Amygdala (tissue), 56 donors: ENCODE results near the gene ADGRG3.

Source experiments
- DNase-seq, 56 donors: peaks; one replicate each; lab custom pipeline; 2025; lab: John Stamatoyannopoulos, UW

ADGRG3 gene

DNA sequence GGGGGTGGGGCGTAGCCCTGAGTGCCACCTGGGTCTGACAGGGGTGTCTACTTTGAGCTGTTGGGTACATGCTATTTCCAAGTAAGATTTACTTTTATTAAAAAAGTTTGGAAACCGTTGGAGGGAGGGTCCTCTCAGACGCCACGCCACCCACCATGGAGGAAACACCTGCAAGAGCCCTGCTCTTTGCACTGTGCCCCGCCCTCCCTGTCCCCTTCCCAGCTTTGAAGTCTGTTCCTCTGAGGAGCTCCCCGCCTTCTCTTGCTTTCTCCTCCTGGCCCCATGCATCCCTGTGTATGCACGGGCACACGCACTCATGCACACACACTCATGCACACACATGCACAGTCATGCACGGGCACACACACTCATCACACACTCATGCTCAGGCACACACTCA lies 24.2 kb upstream of the ADGRG3 start:
- no peak for DNase-seq

DNA sequence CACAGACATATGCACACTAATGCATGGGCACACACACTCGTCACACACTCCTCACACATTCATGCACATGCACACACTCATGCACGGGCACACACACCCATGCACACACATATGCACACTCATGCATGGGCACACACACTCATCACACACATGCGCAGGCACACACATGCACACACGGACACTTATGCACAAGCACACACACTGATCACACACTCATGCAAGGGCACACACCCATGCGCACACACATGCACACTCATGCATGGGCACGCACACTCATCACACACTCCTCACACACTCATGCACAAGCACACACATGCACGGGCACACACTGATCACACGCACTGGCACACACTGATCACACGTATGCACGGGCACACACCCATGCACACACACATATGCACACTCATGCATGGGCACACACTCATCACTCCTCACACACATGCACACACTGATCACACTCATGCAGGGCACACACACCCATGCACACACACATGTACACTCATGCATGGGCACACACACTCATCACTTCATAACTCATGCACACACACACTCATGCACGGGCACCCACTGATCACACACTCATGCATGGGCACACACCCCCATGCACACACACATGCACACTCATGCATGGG lies 23.6 kb upstream of the ADGRG3 start:
- DNase-seq, result no peak

DNA sequence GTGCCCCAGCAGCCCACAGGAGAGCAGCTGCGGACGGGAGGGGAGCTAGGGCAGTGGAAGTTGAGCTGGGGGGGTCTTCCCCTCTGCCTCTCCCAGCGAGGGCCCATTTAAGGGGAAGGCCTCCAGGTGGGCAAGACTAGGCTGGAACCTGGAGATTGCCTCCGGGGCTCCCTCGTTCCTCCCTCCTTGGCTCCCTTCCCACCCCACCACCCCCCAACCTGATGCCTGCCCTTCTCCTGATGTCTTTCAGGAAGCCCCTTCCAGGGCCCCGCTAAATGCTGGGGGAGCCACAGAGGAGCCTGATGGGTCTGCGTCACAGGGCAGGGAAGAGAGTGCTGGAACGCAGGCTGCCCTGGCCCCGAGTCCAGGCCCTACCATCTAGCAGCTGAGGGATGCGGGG lies 22.9 kb upstream of the ADGRG3 start:
- no peak for DNase-seq

DNA sequence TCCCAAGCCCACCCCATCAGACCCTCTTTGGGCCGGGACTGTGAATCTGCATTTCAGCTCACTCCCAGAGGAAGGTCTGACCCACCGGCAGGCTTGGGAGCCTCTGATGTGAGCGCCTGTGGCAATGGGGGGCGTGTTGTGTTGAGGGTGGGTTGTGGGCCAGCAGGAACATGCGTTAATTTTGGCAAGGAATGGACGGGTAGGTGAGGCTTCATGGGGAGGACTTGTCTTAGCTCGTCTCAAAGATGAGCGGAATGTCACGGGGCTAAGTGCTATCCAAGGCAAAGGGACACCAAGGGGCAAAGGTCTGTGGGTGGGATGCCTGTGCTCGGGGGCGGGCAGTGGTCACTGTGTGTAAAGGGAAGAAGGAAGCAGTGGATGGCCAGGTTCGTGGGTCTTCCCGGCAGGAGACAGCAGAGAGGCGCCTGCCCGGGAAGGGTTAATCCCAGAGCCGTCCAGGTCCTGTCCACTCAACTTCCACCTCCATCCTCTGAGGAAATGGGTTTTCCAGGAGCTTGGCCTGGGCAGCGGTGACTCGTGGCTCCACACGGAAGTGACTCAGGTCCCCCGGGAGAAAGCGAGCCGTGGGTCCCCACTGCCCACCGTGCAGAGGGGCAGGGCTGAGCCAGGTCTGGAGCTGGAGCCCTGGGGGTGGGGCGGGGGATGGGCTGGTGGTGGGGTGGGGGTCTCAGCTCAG lies 22.3 kb upstream of the ADGRG3 start:
- no peak for DNase-seq

DNA sequence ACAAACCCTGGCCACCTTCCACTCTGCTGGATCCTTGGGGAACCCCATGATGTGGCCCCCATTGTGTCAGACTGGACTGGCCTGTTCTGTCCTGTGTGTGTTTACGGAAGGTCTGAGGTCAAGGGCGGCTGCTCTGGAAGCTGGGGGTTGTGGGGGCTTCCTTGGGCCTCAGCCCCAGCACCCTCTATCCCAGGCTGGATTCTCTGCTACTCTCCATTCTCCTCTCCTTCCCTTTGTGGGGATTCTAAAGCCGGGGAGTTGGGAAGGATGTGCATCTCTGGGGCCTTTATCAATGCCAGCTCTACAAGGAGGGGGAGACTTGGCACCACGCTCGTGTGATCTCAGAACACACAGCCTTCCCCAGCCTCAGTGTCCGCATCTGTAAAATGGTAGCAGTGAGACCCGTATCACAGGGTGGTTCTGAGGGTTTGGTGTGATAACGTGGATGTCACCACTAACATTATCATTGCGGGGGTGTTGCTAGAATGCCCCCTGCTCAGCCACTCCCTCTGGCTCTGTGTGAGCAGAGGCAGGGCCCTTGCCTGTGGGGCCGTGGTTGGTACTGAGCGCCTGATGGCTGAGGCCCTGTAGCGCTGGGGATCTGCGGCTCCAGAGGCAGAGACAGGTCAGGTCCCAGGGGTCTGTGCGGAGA lies 21.6 kb upstream of the ADGRG3 start:
- DNase-seq, result no peak

DNA sequence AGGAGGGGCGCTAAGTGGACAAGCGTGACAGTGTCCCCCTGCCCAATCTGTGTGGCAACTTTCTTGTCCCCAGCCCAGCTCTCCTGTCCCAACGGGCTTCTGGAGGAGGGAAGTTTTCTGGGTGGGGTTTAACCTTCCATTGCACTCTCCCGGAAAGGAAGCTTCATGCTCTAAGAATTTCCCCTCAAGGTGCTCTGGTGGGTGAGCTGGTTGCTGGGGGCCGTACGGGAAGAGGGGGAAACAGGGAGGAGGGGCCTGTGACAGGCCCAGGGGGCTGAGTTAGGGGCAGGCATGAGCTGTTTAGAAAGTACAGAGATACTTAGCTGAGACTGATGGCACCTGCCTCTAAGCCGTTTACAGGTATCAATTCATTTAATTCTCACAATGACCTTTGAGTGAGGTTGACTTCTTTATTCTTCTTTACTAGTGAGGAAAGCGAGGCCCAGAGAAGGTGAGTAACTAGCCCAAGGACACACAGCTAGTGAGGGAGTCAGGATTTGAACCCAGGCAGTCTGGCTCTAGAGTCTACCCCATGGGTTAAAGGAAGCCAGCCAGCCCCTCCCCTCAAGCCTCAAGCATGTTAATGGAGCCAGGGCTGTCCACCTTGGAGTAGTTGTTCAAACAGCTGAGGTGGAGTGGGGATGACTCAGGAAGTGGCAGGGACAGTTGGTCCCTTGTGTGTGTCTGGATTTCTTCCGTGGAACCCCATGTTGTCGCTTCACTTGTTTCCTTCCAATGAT lies 20.8 kb upstream of the ADGRG3 start:
- DNase-seq, result no peak

DNA sequence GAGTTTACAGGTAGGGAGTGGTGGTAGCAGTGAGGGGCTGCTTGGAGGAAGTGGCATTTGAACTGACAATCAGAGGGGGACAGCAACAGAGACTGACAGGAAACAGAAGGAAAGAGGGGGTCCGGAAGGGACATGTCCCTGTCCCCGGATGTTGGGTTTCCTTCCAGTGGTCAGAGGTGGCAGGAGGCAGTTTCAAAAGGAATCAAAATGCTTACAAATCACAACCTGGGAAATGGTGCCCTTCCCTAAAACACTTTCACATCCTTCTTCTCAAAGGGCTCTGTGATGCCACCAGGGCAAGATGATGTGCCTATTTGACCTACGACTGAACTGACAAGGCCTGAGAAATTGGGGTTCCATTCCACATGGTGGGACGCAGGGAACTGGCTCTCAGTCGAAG lies 20.0 kb upstream of the ADGRG3 start:
- peak in 3 of 56 donors; percentile 19 to 38 (median 20) for DNase-seq

DNA sequence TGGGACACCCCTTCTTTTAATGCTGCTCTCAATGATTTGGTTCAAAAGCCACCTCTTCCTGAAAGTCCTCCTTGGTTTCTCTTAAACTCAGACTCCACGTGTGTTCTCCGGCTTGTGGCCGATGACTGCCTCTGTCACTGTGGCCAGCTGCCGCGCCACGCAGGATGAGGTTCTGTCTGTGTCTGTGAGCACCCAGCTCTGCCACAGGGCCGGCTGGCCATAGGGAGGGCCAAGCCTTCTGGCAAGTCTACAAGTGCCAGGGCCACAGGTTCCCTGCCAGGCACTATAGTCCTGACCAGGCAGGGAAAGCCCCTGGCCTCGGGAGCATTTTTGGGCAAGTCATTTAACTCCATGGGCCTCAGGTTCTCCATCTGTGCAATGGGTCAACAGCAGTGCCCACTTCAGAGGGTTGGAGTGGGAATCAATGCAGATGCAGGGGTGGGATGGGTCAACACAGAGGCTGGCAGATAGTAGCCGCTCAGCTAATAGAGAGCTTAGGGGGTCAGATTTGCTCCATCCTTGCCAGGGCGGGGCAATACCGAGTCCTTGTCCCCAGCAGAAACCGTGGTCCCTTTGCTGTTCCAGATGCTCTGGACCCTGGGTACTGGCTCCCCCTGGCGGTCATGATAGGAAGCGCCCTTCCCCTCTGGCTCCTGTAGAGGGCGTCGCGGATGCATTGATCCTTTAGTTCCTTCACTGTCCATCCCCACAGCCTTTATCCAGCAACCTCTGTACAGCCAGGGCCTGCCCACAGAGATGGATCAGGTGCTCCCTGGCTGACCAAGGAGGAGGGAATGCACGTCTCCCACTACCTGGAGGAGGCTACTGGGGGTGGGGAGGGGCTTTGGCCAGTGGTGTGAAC lies 19.3 kb upstream of the ADGRG3 start:
- DNase-seq, result peak in 49 of 56 donors; percentile 26 to 91 (median 61)

DNA sequence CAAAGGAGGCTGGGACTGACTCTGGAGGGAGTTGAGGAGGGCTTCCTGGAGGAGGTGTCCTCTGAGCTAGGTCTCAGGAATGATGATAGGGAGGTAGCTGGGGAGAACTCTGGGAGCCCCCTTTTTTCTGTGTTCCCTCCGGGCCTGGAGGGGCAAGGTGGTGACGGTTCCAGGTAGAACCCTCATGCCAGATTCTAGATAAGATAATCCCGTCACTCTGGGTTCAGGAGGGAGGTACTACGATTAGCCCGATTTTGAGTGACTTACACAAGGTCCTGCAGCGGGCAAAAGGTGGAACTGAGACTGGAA lies 18.7 kb upstream of the ADGRG3 start:
- no peak for DNase-seq

DNA sequence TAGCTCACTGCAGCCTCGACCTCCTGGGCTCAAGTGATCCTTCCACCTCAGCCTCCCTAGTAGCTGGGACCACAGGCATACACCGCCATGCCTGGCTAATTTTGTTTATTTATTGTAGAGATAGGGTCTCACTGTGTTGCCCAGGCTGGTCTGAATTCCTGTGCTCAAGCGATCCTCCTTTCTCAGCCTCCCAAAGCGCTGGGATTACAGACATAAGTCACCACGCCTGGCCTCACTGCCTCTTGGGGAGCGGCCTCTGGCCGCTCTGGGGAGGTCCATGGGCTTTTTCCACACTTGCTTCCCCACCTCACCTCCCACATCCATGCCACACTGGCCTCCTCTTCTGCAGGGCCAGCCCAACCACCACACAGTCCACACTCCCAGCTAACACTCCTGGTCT lies 18.3 kb upstream of the ADGRG3 start:
- DNase-seq, result no peak

DNA sequence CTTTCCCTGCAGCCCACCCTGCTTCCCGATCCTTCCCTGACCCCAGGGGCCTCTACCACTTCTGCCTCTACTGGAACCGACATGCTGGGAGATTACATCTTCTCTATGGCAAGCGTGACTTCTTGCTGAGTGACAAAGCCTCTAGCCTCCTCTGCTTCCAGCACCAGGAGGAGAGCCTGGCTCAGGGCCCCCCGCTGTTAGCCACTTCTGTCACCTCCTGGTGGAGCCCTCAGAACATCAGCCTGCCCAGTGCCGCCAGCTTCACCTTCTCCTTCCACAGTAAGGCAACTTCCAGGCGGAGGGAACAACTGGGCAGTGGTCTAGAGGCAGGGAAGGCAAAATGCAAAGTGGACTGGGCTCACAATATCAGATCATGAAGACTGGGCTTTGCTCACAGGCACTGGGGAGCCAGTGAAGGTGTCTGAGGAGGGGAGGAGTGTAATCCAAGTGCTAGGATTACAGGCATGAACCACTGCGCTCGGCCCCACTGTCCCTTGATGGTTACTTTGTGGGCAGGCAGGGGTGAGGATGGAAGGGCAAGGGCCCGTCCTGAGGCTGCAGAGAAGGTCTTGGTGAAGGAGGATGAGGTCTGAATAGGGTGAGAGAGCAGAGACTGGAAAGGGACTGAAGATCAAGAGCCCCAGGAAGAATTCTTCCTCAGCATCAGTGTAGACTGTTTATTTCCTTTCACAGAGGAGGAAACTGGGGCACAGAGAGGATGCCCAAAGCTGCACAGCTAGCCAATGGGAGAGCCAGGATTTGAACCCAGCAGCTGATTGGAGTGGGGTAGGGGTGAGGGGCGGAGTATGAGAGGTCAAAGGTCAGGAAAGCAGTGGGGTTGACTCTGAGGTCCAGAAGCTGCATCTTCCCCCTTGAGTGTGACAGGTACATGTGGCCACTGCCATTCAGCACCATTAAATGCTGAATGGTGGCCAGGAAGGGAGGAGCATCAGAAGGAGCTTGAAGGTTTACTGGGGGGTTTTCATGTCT lies 16.5 kb upstream of the ADGRG3 start:
- DNase-seq, result no peak

DNA sequence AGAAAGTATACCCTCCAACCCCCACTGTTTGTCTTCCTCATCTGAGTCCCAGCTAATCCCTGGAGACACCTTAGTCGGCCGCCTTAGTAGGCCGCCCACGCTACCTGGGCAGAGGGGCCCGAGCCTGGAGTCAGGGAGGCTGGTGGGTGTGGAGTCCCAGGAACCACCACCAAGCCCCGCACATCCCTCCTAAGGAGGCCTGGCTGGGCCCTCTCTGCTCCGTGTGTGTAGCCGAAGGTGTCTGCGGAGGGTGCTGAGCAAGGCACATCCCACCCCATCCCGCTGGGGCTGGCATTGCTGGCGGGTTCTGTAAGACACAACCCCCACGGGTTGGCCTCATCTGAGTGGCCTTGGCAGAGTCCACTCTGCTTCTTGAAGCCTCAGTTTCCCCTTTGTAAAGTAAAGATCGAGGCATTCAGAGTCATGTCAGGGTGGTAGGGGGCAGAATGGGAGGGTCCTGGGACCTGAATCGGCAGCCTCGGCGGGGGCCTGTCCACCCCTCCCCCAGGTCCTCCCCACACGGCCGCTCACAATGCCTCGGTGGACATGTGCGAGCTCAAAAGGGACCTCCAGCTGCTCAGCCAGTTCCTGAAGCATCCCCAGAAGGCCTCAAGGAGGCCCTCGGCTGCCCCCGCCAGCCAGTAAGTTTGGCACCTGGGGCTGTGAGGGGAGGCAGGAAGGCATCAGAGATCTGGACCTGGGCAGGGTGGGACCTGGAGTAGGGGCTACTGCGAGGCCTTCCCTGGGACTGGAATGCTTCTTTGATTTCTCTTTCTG lies 15.2 kb upstream of the ADGRG3 start:
- DNase-seq, result no peak

DNA sequence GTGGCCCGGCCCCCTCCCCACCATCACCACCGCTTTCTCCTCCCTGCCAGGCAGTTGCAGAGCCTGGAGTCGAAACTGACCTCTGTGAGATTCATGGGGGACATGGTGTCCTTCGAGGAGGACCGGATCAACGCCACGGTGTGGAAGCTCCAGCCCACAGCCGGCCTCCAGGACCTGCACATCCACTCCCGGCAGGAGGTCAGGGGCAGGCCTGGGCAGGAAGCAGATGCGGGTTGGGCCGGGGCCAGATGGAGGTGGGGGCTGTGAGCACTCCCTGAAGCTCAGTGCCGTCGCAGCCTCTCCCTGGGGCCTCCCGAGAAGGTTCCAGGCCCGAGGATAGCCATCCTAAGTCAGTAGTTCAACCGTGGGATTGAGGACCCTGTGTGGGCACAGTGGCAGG lies 14.2 kb upstream of the ADGRG3 start:
- no peak for DNase-seq

DNA sequence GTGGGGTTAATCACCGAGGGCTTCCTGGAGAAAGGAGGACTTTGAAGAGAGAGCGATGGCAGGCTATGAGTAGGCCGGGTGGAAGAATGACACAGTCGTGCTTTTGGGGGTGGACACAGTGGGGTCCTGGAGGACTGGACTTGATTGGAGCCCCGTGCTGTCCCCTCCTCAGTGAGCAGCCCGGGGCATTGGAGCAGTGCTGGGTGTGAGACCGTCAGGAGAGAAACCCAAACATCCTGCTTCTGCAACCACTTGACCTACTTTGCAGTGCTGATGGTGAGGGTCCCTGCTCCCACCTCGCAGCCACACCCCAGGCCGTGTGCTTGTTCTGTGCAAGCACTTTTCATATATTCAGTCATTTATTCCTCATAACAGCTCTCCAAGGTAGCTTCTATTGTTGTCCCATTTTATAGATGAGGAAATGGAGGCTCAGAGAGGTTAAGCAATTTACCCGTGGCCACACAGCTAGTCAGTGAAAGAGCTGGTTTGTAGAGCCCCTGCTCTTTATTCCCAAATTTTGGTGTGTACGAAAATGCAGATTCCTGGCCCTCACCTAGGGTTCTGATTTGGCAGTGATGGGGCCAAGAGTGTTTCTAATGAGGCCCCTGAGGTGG lies 11.7 kb upstream of the ADGRG3 start:
- no peak for DNase-seq

DNA sequence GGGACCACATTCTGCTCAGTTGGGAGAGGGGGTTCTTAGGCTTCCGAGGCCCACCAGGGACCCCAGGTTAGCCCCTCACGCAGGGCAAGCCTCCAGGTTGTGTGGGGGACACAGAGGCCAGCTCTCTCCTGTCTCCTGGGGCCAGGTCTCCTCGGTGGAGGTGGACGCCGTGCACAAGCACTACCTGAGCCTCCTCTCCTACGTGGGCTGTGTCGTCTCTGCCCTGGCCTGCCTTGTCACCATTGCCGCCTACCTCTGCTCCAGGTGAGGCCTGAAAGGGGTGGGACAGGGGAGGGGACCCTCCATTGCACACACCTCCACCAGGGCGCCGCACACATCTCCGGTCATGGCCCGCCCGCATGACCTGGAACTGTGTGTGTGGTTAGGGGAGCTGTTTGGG lies 10.9 kb upstream of the ADGRG3 start:
- no peak for DNase-seq

DNA sequence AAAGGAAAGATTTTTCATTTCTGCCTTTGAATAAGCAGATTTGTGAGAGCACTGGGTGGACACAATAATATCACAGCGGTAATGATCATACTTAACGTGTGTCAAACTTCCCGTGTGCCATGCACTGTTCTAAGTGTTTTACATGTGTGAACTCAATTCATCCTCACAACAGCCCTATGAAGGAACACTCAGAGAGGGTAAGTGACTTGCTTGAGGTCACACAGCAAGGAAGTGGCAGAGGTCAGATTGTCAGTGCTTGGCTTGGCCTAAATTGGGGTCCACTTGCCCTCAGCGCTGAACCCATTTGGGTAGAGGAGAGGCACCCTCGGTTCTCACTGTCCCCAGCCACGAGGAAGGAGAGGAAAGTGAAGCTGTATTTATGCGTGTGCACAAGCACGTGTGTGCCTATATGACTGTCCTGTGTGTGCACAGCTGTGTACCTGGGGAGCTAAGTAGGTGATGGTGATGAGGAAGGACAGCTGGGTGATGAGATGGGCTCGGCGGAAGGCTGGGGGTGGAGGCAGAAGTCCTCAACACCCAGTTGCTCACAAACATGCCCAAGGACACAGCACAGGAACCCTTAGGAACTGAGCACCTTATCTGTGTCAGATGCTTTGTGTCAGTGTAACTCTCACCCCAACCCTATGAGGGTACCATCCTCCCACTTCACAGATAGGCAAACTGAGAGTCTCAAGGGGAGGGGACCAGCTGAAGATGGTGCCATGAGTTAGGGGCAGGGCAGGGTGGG lies 9.8 kb upstream of the ADGRG3 start:
- DNase-seq, result no peak
